ENCODE measurements around the gene REEP1. TPM values are rescaled to one million over a fixed set of nuclear protein-coding genes. Genes with fewer than 3 reads are reported as not detected.

REEP1 gene
- total and polyA plus RNA-seq, 2 of the 13 experiments (the other 11 are each of a cell fraction or from before 2014, with no cell fraction given): 0.27 TPM; not detected in 1

DNA sequence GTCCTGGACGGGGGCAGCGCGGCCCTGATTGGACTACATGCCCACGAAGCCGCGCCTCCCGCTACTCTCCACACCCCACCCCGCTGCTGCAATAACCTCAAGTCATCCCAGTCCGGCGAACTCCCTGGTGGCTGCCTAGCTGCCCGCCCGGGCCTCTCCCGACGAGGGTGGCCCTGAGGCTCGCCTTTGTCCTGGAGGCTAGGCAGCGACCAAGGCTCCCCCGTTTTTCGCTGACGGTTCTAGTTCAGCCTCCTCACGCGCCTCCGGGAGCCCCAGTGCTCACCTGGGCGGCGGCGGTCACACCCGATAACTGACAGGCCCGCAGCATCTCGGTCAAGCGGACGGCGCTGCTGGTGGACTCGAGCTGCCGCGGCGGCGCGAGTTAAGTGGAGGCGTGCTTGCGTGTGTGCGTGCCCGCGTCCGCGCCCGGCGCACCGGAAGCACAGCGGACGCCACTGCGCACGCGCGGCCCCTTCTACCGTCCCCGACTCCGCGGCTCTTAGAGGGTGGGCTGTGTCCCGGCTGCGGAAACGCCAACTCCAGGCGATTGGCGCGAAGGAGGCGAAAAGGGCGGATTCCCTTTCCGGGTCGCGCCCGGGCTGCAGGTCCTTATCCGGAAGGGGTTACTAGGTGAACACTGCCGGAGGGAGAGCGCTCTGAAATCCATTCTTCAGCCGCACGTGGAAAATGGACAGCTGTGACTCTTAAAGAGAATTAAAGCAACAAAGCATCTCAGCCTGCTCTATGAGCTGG, 142.2 kb downstream of the REEP1 start, which contains the start of gene IMMT (continued):
- TF ChIP-seq, protein P1, sequence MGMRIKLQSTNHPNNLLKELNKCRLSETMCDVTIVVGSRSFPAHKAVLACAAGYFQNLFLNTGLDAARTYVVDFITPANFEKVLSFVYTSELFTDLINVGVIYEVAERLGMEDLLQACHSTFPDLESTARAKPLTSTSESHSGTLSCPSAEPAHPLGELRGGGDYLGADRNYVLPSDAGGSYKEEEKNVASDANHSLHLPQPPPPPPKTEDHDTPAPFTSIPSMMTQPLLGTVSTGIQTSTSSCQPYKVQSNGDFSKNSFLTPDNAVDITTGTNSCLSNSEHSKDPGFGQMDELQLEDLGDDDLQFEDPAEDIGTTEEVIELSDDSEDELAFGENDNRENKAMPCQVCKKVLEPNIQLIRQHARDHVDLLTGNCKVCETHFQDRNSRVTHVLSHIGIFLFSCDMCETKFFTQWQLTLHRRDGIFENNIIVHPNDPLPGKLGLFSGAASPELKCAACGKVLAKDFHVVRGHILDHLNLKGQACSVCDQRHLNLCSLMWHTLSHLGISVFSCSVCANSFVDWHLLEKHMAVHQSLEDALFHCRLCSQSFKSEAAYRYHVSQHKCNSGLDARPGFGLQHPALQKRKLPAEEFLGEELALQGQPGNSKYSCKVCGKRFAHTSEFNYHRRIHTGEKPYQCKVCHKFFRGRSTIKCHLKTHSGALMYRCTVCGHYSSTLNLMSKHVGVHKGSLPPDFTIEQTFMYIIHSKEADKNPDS (CRISPR knock-in tag; IDR thresholded peaks at IDR 0.05): peak; percentile 73
- TF ChIP-seq ZNF605 (CRISPR knock-in tag; IDR thresholded peaks at IDR 0.05) (peak; percentile 93), MIER3 (CRISPR knock-in tag; IDR thresholded peaks at IDR 0.05; ENCODE audit: borderline replicate concordance) (peak; percentile 69; the same call in 1 of the 2 replicates), TRIM24 (CRISPR knock-in tag; IDR thresholded peaks at IDR 0.05) (no peak), ZNF775 (CRISPR knock-in tag; IDR thresholded peaks at IDR 0.05; ENCODE audit: borderline replicate concordance) (0 out of 2 replicates have a peak, but pooled peaks have one; percentile 73), REPIN1 (CRISPR knock-in tag; IDR thresholded peaks at IDR 0.05; ENCODE audit: borderline replicate concordance, low read depth) (peak; percentile 73; the same call in 1 of the 2 replicates), RAD51 (IDR thresholded peaks at IDR 0.05; ENCODE audit: borderline replicate concordance) (no peak), ZNF7 (CRISPR knock-in tag; IDR thresholded peaks at IDR 0.05) (no peak; the same call in 1 of the 2 replicates), HDAC2 (CRISPR knock-in tag; IDR thresholded peaks at IDR 0.05) (peak; percentile 70), ZNF792 (CRISPR knock-in tag; IDR thresholded peaks at IDR 0.05) (peak; percentile 54), PHF20 (CRISPR knock-in tag; IDR thresholded peaks at IDR 0.05) (peak; percentile 91), AGO1 (IDR thresholded peaks at IDR 0.05; ENCODE audit: low read depth, low read length, poor library complexity, severe bottlenecking) (peak; percentile 84), HOXA9 (CRISPR knock-in tag; IDR thresholded peaks at IDR 0.05; ENCODE audit: borderline replicate concordance) (peak; percentile 77; the same call in 1 of the 2 replicates), RELA (CRISPR knock-in tag; IDR thresholded peaks at IDR 0.05) (peak; percentile 31; the same call in 1 of the 2 replicates), ZNF160 (CRISPR knock-in tag; IDR thresholded peaks at IDR 0.05) (peak; percentile 85; the same call in 1 of the 2 replicates)
- TF ChIP-seq, protein P2, sequence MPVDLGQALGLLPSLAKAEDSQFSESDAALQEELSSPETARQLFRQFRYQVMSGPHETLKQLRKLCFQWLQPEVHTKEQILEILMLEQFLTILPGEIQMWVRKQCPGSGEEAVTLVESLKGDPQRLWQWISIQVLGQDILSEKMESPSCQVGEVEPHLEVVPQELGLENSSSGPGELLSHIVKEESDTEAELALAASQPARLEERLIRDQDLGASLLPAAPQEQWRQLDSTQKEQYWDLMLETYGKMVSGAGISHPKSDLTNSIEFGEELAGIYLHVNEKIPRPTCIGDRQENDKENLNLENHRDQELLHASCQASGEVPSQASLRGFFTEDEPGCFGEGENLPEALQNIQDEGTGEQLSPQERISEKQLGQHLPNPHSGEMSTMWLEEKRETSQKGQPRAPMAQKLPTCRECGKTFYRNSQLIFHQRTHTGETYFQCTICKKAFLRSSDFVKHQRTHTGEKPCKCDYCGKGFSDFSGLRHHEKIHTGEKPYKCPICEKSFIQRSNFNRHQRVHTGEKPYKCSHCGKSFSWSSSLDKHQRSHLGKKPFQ (CRISPR knock-in tag; IDR thresholded peaks at IDR 0.05; ENCODE audit: insufficient replicate concordance): peak; percentile 79
- TF ChIP-seq, protein P3, sequence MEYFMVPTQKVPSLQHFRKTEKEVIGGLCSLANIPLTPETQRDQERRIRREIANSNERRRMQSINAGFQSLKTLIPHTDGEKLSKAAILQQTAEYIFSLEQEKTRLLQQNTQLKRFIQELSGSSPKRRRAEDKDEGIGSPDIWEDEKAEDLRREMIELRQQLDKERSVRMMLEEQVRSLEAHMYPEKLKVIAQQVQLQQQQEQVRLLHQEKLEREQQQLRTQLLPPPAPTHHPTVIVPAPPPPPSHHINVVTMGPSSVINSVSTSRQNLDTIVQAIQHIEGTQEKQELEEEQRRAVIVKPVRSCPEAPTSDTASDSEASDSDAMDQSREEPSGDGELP (IDR thresholded peaks at IDR 0.05; ENCODE audit: borderline replicate concordance, low read depth): peak; percentile 71
- TF ChIP-seq, protein P4, sequence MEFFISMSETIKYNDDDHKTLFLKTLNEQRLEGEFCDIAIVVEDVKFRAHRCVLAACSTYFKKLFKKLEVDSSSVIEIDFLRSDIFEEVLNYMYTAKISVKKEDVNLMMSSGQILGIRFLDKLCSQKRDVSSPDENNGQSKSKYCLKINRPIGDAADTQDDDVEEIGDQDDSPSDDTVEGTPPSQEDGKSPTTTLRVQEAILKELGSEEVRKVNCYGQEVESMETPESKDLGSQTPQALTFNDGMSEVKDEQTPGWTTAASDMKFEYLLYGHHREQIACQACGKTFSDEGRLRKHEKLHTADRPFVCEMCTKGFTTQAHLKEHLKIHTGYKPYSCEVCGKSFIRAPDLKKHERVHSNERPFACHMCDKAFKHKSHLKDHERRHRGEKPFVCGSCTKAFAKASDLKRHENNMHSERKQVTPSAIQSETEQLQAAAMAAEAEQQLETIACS (CRISPR knock-in tag; IDR thresholded peaks at IDR 0.05): peak; percentile 92
